ENCODE results near the gene ARHGEF6. TPM values are rescaled to one million over a fixed set of nuclear protein-coding genes. Genes with fewer than 3 reads are reported as not detected.
"Not testable (repeated sequence)": the region's sequence is repeated elsewhere in the genome, so short reads cannot be mapped to it uniquely, and the experiment has no call there.

The ARHGEF6 gene
- total RNA-seq, 2 donors from 2014 or later, result 5.7 to 8.2 TPM

DNA sequence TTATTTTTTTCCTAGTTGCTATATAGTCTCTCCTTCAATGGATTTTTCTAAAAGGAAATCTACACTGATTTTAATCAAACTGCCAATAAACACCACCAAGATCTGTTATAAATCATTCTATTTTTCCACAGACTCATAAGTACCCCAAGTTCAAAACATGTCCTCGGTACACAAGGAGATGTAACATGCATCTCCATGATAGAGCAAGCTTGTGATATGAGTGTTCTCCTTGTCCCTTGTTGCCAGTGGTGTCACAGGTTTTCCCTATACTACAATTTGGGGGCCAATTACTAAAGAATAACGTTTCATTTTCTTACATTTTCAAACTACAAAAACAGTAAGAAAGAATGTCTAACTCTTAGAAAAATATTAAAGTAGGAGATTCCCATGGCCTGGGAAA lies 491 bp downstream of the ARHGEF6 start:
- no peak for ATAC-seq
- Histone ChIP-seq H3K36me3 (replicated peaks in 1 of 2; ENCODE audit: insufficient read depth in 1 of 2, low read depth in 2 of 2) (no peaks in the 10 kb centered on the region), H3K4me1 (peaks cover 4% of the 10 kb centered on the region), H3K9me3 (no peaks in the 10 kb centered on the region), H3K27me3 (no peaks in the 10 kb centered on the region), H3K4me3 (no peak overlapping the region), H3K27ac (peak overlapping the region in 1 of 4 donors; percentile 14)
- 31% methylated on average over 2 of the region's 2 CpGs for WGBS, 2 donors
- intact Hi-C loops (cut with DNase I), result no loop called here
- no peak for DNase-seq
- no peak for TF ChIP-seq POLR2A (IDR thresholded peaks at IDR 0.05)
- TF ChIP-seq, protein P1, sequence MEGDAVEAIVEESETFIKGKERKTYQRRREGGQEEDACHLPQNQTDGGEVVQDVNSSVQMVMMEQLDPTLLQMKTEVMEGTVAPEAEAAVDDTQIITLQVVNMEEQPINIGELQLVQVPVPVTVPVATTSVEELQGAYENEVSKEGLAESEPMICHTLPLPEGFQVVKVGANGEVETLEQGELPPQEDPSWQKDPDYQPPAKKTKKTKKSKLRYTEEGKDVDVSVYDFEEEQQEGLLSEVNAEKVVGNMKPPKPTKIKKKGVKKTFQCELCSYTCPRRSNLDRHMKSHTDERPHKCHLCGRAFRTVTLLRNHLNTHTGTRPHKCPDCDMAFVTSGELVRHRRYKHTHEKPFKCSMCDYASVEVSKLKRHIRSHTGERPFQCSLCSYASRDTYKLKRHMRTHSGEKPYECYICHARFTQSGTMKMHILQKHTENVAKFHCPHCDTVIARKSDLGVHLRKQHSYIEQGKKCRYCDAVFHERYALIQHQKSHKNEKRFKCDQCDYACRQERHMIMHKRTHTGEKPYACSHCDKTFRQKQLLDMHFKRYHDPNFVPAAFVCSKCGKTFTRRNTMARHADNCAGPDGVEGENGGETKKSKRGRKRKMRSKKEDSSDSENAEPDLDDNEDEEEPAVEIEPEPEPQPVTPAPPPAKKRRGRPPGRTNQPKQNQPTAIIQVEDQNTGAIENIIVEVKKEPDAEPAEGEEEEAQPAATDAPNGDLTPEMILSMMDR (IDR thresholded peaks at IDR 0.05), result no peak

DNA sequence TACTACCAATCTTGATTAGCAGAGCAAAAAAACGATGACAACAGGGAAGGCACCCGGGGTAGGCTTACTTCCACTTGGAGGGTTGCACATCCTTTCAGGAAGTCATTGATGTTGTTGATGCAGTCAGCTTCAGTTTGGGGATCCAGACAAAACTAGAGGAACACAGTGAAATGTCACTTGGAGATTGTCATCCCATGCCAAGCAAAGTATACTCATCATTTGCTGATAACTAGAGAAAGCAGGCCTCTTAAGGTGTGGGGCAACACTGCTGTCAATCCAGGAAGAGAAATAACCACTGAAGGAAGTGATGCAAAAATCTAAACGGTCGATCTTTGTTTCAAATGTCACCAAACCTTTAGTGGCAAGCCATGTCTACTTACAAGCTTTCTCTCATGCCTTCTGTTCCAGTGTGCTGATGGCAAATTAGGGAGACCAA lies 1.4 kb downstream of the ARHGEF6 start:
- no peak for ATAC-seq
- 27 to 58% methylated on average over 4 of the region's 4 CpGs for WGBS, 2 donors
- H3K4me3 ChIP-seq, result no peak overlapping the region

DNA sequence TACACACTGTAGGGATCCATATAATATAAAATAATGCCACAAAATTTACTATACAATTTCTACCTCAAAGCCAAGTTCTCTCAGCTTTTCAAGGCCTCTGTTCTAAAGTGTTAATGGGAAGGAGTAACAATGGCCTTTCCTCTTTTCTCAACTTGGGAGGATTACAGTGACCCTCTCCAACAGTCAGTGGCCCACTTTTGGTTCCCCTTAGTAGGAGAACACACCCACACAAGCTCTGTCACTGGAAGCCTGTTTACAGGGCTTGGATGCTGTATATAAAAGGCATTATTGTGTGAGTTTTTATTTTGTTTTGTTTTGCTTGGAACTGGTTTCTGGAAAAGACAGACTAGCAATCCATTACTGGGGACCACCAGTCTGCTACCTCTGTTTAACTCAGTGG lies 1.8 kb downstream of the ARHGEF6 start:
- H3K4me1 ChIP-seq, result no peaks in the 10 kb centered on the region
- H3K36me3 ChIP-seq (replicated peaks in 1 of 2; ENCODE audit: insufficient read depth in 1 of 2, low read depth in 2 of 2), result no peaks in the 10 kb centered on the region
- DNase-seq (no peak), ATAC-seq (no peak)
- intact Hi-C loops (cut with DNase I), result no loop called here
- no peak overlapping the region for H3K4me3 ChIP-seq
- peak overlapping the region in 1 of 4 donors; percentile 47 for H3K27ac ChIP-seq
- H3K27me3 ChIP-seq, result no peaks in the 10 kb centered on the region
- H3K9me3 ChIP-seq, result no peaks in the 10 kb centered on the region
- TF ChIP-seq POLR2A (IDR thresholded peaks at IDR 0.05), result no peak
- TF ChIP-seq, protein P1 (IDR thresholded peaks at IDR 0.05), result no peak

More for the DNA sequence above, 1.4 kb downstream of the ARHGEF6 start:
- no peak for DNase-seq
- Histone ChIP-seq H3K27ac (peak overlapping the region in 1 of 4 donors; percentile 47), H3K27me3 (no peaks in the 10 kb centered on the region), H3K9me3 (no peaks in the 10 kb centered on the region), H3K4me1 (peaks cover 4% of the 10 kb centered on the region), H3K36me3 (replicated peaks in 1 of 2; ENCODE audit: insufficient read depth in 1 of 2, low read depth in 2 of 2) (no peaks in the 10 kb centered on the region)
- intact Hi-C loops (cut with DNase I), result no loop called here
- TF ChIP-seq, protein P1 (IDR thresholded peaks at IDR 0.05), result no peak
- no peak for TF ChIP-seq POLR2A (IDR thresholded peaks at IDR 0.05)

DNA sequence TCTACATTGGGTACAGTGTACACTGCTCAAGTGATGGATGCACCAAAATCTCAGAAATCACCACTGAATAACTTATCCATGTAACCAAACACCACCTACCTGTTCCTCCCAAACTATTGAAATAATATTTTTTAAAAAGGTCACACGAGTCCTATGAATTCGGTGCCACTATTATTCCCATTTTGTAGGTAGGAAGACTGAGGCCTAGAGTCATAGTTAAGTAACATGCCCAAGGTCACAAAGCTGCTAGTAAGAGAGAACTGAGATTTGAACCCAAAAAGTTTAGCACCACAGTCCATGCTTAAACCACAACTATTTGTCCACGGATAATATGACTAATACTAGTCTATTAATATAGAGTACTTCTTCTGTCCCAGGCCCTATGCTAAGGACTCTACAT lies 2.7 kb downstream of the ARHGEF6 start:
- no peak for DNase-seq
- intact Hi-C loops (cut with DNase I), result no loop called here
- no peak for ATAC-seq
- TF ChIP-seq, protein P1 (IDR thresholded peaks at IDR 0.05), result no peak
- TF ChIP-seq POLR2A (IDR thresholded peaks at IDR 0.05), result no peak
- WGBS, 2 donors, result 77 to 90% methylated on average over 3 of the region's 3 CpGs
- H3K36me3 ChIP-seq (replicated peaks in 1 of 2; ENCODE audit: insufficient read depth in 1 of 2, low read depth in 2 of 2), result no peaks in the 10 kb centered on the region
- no peak overlapping the region for H3K27ac ChIP-seq
- no peak overlapping the region for H3K4me3 ChIP-seq
- H3K4me1 ChIP-seq, result no peaks in the 10 kb centered on the region
- no peaks in the 10 kb centered on the region for H3K9me3 ChIP-seq
- H3K27me3 ChIP-seq, result no peaks in the 10 kb centered on the region

DNA sequence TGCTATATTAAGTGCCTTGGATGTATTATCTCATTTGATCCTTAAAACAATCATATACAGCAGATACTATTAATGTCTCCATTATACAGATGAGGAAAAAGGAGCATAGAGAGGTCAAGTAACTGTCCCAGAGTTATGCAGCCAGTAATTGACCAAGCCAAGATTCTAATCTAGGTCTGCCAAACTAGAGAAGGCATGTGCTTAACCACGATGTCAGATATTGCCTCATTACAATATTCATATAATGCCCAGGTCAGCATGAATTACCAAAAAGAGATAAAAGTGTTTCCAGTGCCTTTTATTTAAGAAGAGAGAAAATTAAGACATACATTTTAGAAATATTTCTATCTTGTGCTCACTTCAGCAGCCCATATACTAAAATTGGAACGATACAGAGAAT lies 7.1 kb downstream of the ARHGEF6 start:
- Histone ChIP-seq H3K9me3 (no peaks in the 10 kb centered on the region), H3K4me1 (no peaks in the 10 kb centered on the region), H3K4me3 (no peak overlapping the region), H3K36me3 (replicated peaks in 1 of 2; ENCODE audit: insufficient read depth in 1 of 2, low read depth in 2 of 2) (no peaks in the 10 kb centered on the region), H3K27me3 (no peaks in the 10 kb centered on the region), H3K27ac (no peak overlapping the region)
- DNase-seq (no peak), ATAC-seq (no peak)
- intact Hi-C loops (cut with DNase I), result no loop called here
- 63 to 87% methylated on average over 2 of the region's 2 CpGs for WGBS, 2 donors
- TF ChIP-seq, protein P1 (IDR thresholded peaks at IDR 0.05), result no peak
- no peak for TF ChIP-seq POLR2A (IDR thresholded peaks at IDR 0.05)

DNA sequence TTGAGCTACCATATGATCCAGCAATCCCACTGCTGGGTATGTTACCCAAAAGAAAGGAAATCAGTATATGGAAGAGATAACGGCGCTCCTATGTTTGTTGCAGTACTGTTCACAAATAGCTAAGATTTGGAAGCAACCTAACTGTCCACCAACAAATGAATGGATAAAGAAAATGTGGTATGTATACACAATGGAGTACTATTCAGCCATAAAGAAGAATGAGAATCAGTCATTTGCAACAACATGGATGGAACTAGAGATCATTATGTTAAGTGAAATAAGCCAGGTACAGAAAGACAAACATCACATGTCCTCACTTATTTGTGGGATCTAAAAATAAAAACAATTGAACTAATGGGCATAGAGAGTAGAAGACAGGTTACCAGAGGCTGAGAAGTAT lies 8.9 kb downstream of the ARHGEF6 start:
- H3K4me1 ChIP-seq; H3K27ac ChIP-seq; H3K36me3 ChIP-seq (replicated peaks in 1 of 2; ENCODE audit: insufficient read depth in 1 of 2, low read depth in 2 of 2); intact Hi-C loops (cut with DNase I); H3K9me3 ChIP-seq; H3K27me3 ChIP-seq; H3K4me3 ChIP-seq; ATAC-seq; DNase-seq: not testable (repeated sequence)
- 85 to 100% methylated on average over 2 of the region's 2 CpGs for WGBS, 2 donors
